Measurements from ENCODE around the gene SCOC.

SCOC gene

DNA sequence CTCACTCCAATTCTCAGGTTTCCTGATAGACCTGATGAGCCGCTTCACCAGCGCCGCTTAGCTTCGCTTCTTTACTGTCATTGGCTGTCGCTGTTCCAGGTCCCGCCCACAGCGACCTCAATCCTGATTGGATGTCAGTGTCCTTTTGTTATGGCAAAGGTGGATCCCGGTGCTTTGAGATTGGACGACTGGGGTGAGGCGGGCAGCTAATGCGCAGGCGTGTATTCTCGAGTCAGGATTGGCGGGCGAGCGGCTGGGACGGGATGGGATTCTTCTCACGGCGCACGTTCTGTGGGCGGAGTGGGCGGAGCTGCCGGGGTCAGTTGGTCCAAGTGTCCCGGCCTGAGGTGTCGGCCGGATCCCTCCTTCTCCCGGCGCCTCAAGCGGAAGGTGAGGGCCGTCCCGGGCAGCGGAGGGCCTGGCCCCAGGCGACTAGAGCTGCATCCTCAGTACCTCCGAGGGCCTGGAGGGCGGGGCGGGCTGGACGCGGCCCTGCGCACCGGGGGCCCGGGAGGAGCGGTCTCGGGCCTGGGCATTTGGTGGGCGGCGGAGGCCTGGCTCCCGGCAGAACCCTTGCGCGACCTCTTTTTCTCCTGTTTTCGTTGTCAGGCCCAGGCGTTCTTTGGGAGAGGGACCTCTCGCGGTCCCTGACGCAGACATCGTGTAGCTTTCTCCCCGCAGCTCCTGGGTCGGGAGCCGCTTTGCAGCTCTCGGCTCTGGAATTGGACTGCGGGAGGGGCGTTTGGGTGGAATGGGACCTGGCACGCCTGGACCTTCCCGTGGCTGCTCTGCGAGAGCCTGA lies at the start of gene SCOC:
SCOC (plus strand) TSS at position 319 of the 802 bp plus-strand sequence. CDS start 5,525 bp downstream, outside the sequence.
- DNase-seq = peak; percentile 98 to 99 (median 99)

GRCh38 chr4:140326395-140326993 lies 47.0 kb upstream of the SCOC start:
- peak; percentile 40 to 54 (median 44) for DNase-seq

DNA sequence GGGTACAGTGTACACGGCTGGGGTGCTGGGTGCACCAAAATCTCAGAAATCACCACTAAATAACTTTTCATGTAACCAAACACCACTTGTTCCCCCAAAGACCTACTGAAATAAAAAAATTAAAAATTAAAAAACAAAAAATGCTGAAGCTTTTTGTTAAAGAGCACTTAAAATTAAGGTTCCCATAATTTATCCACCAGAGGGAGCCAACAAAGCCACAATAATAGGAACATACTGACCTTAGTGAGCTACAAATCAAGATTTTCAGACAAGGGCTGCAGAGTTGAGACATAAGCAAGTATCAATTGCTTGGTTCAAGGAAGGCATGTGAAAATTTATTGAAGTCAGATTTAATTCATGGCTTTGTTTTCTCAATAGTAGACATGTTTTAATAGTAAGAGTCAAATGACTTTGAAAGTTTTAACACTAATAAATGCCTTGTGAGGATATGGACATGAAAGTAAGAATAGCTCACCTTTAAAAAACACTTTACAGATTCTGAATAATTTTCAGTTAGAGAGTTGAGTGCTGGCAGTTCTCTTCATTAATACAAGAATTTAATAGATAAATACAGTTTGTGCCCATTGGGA lies 43.0 kb upstream of the SCOC start:
- peak; percentile 46 to 62 (median 62) for DNase-seq

GRCh38 chr4:140331245-140331644 lies 42.2 kb upstream of the SCOC start:
- peak; percentile 12 to 53 (median 27) for DNase-seq

- DNase-seq = no peak
These were observed 41.6 kb upstream of the SCOC start for GRCh38 chr4:140331876-140332275.

- no peak for DNase-seq
These were observed 40.7 kb upstream of the SCOC start for GRCh38 chr4:140332734-140333133.

GRCh38 chr4:140333523-140333922 lies 39.9 kb upstream of the SCOC start:
- DNase-seq = no peak

GRCh38 chr4:140335076-140335475 lies 38.4 kb upstream of the SCOC start:
- no peak for DNase-seq

GRCh38 chr4:140336730-140337129 lies 36.7 kb upstream of the SCOC start:
- DNase-seq = no peak

GRCh38 chr4:140342620-140343019 lies 30.8 kb upstream of the SCOC start:
- no peak for DNase-seq

DNA sequence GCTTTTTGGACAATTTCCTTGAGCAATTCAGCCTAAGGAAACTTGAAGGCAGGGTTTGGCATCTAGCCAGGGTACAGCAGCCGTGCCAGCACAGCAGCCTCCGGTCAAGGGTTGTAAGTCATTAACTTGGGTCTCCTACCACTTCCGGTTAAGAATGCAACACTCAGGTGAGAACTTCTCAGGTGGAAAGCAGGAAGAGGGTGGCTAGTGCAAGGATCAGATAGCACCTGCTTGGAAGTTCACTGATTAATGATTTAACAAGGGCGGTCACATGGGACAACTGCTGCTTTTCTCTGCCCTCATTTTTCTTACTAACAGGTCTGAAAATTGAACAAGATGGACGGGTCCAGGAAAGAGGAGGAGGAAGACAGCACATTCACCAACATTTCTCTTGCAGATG lies 30.1 kb upstream of the SCOC start:
- peak in 1 of 3 donors; percentile 20 for DNase-seq

- no peak for DNase-seq
These were observed 29.3 kb upstream of the SCOC start for GRCh38 chr4:140344101-140344500.

- no peak for DNase-seq
These were observed 28.8 kb upstream of the SCOC start for GRCh38 chr4:140344621-140345020.

DNA sequence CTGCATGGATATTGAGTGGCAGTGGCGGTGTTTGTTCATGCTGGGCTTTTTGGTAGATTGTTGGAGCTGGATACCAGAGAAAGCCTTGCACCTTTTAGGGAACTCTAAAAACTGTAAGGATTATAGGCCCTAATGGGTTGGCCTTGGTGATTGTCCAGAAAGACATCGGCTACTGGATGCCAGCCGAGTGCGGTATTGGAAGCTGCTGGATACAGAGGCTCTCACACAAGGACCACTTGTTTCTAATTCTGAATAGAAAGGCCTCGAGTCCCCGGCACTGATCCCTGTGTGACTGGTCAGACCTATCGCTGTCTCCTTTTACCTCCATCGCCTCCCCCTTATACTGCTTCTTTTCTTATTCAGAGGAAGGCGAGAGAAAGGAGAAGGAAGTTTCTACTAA lies 27.3 kb upstream of the SCOC start:
- no peak for DNase-seq

DNA sequence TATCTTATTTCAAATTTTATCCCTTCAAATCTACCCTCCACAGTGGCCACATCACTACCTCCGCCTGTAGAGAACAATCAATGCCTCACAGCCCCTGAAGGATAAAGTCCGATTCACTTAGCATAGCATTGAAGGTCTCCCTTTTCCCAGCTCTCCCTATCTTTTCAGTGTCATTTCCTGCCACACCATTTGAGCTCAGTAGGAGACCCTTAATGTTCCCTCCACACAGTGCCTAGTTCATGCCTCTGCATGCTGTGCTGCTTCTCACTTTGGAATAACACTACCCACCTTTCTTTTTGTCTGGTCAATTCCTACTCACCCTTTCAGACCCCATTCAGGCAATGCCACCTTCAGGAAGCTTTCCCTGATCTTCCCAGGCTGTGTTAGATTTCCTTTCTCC lies 23.6 kb upstream of the SCOC start:
- no peak for DNase-seq

GRCh38 chr4:140351093-140352075 lies 22.1 kb upstream of the SCOC start:
- DNase-seq = no peak

- no peak for DNase-seq
These were observed 19.7 kb upstream of the SCOC start for GRCh38 chr4:140353786-140354185.

DNA sequence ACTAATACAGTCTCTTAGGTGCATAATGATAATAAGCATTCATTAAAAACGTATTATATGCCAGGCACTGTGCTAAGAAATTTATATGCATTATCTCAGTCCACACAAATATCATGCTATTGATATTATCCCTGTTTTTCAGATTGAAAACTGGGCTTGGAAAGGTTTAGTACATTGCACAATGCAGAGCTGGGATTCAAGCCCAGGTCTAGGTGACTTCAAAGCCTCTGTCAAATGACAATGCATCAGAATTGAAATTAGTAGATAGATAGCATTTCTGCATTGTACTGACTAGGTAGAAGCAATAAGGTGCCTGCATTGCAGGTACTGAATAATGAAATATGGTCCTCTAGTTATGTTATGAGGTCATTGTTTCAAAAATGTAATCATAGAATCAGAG lies 18.2 kb upstream of the SCOC start:
- no peak for DNase-seq

DNA sequence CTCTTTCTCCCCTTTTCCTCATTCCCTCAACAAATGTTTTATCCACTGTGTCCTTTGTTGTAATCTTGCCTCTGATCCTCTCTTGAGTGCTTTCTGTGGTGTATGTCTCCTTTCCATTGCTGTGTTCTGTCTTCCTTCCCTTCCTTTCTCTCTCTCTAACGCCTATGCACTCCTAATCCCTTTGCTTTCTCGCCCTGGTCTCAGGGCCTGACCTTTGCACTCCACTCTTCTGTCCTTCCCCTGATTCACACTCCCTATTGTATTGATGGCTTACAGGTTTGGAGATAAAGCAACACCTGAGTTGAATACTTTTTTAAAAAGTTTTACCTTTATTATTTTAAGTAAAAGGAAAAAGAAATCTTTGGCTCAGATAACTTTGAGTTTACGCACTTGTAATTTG lies 15.6 kb upstream of the SCOC start:
- DNase-seq = no peak

- no peak for DNase-seq
These were observed 15.2 kb upstream of the SCOC start for GRCh38 chr4:140358281-140358680.

- DNase-seq = peak; percentile 85 to 94 (median 90)
These were observed 13.7 kb upstream of the SCOC start for GRCh38 chr4:140359562-140360427.

DNA sequence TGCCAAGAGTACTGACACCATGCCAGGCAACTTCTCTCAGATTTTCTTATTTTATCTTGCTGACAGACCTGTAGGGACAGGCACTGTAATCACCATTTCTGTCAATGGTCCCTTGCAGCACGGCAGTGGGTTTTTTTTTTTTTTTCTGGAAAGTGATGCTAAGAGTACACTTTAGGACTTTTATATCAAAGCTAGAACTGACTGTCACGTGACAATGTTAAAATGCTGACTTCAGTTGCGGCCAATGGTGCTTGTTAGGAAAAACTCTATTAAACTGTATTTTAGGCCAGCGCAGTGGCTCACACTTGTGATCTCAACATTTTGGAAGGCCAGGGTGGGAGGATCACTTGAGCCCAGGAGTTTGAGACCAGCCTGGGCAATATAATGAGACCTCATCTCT lies 12.3 kb upstream of the SCOC start:
- DNase-seq = no peak
